Fibroblast of upper back skin (primary cell): ENCODE results near the gene SMYD3.
A peak's percentile ranks its signal among the peaks of the same experiment; 100 is the strongest.

ENCODE experiments used
- DNase-seq: peaks from one replicate; pipeline ENCODE4 v3.0.0-alpha.2; 2013

The SMYD3 gene

DNA sequence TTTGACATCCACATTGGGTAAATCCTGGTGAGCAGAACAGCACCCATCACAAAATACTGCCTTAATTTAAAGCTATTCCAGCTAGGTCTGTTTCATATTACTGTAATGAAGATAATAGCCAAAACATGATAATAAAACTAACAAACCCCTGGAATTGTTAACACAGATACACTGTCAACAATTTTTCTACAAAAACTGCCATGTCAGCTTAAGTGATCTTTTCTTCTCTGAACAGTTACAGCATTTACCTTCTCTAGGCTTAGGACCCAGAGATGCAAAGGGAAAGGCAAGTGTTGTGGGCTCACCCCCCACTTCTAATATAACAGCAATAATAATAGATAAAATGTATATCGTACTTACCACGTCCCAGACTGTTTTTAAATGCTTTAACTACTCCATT is 92.1 kb downstream of the SMYD3 start:
- DNase-seq, result no peak

DNA sequence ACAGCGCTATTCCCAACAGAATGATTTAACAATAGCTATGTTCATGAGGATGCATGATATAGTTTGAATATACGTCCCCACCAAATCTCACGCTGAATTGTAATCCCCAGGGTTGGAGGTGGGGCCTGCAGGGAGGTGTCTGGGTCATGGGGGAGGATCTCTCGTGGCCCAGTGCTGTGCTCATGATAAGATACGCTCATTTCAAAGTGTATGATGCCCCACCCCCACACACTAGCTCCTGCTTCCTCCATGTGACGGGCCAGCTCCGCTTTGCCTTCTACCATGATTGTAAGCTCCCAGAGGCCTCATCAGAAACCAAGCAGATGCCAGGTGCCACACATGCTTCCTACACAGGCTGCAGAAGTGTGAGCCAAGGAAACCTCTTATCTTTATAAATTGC is 93.6 kb downstream of the SMYD3 start:
- DNase-seq, result no peak

DNA sequence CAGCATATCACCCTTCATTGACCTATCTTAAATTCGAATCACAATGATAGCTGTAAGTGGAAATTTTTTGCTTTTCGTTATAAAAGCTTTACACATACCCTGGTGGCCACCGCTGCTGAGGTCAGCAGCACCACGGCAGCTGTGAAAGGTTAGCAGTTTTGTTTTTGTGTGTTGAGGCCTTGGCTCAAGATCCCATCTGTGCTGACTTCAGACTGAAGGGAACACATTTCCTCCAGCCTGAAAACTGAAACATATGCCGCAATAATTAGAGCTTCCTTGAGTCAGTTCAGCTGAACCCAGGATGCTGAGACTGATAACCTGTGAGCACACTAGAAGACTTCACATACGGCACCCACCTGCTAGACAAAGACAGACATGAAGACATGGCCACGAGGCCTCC is 103.0 kb downstream of the SMYD3 start:
- peak; percentile 25 for DNase-seq

DNA sequence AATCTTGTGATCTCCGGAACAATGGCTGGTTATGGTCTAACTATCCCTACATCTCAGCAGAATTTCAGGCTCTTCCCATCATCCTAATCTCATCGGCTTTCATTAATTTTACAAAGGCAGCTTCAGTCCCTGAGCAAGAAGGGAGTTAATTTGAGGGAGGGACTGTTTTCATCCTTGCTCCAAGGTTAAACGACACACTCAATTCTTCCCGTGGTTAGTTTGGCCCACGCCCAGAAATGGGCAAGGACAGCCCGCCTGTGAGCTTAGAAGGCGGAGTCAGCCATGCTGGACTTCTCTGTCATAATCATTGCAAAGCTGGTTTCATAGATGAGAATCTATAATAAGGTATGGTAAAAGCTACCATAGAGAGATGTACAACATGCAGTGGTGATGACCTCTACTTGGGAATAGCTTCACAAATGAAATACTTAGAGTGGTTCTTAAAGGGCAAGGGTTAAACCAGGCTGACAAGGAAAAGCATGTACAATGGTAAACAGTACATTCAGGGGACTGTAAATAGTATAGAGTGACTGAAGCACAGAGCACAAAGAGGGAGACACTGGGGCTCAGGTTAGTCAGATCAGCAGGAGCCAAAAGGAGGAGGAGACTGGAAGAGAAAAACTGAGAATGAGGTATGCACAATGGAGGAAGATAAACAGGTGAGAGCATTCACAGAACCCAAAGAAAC is 108.8 kb downstream of the SMYD3 start:
- DNase-seq, result no peak

DNA sequence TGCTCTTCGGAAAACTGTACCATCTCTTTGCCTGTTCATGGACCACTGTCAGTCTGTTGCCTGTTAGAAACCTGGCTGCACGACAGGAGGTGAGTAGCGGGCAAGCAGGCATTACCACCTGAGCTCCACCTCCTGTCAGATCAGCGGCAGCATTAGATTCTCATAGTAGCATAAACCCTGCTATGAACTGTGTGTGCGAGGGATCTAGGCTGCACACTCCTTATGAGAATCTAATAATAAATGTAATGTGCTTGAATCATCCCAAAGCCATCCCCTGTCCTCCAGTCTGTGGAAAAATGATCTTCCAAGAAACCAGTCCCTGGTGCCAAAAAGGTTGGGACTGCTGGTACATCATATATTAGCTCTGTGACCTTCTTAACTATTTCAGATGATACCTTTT is 110.0 kb downstream of the SMYD3 start:
- DNase-seq, result no peak

DNA sequence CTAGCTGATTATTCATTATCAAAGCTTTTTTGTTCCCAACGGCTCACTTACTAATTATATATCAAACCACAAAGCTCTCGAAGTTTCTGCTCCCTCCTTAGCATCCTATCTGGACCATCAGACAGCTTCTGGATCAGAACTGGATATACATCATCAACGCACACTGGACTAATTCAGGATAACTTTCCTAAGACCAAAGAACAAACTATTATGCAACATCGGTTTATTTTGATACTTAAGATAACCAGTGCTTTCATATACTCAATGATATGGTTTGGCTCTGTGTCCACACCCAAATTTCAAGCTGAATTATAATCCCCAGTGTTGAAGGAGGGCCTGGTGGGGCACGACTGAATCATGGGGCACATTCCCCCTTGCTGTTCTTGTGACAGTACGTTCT is 110.8 kb downstream of the SMYD3 start:
- no peak for DNase-seq

DNA sequence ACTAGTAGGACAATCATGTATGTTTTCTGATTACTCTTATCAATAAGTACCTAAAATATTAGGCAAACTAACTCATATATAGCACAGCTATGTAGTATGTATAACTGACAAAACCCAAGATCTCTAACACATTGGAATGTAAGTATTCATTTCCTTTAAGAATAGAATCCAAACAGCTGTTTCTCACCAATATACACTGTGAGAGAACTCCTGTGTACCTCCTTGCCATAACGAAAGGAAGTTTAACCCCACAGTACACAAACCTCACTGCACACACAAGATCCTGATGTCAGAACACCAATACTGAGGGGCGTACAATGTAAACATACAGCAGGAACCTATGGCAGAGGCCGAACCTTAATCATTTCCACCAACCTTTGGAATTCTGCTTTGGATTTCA is 113.0 kb downstream of the SMYD3 start:
- DNase-seq, result peak; percentile 20

DNA sequence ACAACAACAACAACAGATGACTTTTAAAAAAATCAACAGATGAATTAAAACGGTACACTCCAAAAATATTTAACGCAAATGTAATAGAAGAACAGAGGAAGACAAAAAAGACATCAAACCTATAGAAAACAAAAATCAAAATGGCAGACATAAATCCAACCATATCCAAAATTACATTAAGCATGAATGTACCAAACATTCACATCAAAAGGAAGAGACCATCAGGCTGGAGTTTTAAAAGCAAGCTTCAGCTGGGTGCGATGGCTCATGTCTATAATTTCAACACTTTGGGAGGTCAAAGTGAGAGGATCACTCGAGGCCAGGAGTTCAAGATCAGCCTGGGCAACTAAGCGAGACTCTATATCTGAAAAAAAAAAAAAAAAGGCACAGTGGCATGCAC is 116.2 kb downstream of the SMYD3 start:
- DNase-seq, result no peak

DNA sequence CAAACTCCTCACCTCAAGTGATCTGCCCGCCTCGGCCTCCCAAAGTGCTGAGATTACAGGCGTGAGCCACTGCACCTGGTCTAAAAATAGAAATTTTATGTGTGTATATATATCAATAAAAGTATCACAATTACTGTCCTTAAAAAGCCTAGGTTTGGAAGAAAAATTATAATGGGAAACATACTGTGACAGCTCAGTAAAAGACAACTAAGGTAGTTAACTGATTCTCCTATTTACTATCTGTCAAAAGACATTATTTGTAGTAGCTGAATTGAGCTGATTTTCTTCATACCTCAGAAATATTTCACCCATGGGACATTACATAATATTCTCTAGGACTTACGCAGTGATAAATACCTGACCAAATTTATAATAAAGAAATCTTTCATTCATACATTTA is 122.5 kb downstream of the SMYD3 start:
- no peak for DNase-seq

DNA sequence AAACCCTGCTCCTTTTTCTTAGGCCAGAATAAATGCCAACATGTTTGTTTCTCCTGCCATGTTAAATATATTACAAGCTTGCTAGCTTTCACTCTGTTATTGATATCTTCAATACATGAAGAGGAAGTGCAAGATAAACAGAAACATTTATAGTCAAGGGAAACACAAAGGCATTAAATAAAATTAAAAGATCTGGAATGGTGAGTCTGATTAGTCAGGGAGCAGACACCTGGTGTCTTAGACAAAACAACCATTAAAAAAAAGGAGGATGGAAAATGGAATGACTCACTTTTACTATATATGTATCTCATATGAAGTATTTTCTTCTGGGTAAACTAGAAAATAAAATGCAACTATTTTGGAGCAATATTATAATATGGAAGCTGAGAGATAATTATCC is 123.3 kb downstream of the SMYD3 start:
- no peak for DNase-seq

DNA sequence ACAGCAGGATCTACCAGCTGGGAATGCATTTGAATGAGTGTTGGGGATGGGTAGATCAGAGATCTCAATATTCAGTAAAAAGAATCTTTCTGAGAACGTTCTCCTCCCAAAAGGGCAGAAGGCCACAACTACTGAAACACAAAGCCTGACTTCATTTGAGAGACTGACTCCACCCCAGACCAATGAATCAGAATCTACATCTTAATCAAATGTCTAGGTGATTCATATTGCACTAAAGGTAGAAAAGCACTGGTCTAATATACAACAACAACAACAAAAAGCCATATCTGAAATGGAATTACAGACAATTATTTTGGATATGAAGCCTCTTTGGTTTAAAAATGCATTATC is 123.9 kb downstream of the SMYD3 start:
- DNase-seq, result no peak

DNA sequence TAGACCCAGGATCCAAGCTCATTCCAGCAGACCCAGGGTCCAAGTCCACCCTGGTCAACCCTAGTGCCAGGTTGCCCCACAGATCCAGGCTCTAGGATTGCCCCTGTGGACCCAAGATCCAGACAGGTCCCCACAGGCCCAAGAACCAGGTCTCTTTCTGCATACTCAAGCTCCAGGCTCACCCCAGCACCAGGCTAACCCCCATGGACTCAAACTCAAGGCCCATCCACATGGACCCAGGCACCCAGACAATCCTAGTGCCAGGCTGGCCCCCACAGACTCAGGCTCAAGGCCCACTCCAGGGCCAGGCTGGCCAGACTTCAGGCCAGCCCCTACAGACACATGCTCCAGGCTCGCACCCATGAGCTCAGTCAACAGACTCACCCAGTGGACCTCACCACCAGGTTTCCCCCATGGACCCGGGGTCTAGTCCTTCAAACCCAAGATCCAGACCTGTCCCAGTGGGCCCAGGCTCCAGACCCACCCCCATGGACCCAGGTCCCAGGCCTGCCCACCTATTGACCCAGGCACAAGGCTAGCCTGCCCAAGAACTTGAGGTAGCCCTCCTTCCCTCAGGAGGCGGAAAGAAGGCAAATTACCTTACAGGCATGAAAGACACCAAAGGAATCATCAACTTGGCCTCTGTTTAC is 124.4 kb downstream of the SMYD3 start:
- DNase-seq, result no peak

DNA sequence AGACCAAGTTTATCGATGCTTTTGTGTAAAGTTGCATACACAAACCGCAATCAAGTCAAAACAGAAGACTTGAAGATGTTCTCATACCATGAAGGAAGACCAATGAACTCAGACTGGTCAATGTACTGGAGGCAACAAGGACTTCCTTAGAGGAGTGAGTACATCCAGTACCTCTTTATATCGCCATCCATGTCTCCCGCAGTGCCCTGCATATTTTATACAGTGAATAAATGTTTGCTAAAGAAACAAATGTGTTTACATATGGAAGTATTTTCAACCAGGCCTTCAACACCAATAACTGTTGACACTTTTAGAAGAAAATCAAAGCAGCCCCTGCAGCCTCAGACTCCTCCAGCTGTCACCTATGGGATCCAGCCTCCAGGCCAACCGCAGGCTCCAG is 125.6 kb downstream of the SMYD3 start:
- no peak for DNase-seq

DNA sequence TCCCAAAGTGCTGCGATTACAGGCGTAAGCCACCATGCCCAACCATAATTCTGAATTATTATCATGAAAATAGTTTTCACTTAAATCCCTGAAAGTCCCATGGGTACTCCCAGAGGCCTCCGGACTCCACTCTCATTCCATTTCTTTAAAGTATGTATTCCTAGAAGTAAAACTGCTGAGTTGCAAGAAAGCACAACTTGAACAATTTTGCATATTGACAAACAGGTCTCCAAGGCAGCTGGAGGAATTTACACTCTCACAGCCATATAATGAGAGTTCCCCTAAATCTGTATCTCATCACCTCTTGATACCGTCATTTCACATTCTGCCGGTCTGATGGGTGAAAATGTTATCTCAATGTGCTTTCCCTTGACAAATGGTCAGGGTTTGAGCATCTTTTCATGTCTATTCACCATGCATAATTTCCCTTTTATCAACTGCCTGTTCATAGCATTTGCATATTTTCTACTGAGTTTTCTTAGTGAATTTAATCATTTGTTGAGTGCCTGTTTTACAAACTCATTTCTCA is 129.4 kb downstream of the SMYD3 start:
- no peak for DNase-seq

DNA sequence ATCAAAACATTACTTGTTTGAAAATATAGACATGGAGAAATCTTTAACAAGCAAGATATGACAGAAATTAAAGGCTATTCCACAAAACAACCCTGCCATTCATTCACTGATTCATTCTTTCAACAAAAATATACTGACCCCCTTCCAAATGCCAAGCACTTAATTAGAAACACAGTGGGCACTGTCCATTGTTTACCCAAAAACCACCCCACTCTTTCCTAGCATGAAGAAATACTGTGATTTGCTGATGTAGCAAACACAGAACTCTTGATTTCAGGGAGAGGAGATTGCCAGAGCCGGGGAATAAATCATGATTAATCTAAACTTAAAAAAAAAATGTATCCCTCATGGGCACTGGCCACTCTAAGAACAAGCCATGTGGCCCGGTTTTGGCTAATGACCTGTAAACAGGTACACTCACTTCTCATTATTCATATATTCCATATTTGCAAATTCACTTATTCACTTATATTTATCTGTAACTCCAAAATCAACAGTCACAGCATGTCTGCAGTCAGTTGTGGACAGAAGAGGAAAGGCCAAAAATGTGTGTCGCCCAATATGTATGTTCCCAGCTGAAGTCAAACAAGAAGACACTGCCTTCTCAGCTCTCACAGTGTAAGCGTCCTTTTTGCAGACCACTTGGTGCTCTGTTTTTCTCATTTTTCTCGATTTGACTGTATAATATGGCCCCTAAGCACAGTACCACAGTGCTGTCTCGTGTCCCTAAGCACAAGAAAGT is 133.1 kb downstream of the SMYD3 start:
- no peak for DNase-seq

DNA sequence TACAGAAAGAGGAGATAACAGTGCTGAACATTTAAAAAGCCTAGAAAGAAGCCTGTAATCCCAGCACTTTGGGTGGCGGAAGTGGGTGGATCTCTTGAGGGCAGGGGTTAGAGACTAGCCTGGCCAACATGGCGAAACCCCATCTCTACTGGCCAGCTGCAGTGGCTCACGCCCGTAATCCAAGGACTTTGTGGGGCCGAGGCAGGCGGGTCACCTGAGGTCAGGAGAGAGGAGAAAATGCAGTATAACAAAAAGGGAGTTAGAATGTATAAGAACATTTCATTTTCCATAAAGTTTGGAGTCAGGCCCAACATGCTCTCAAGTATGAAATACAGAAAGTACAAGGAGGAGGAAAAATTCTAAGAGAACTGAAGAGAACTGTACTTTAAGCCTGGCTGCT is 134.5 kb downstream of the SMYD3 start:
- no peak for DNase-seq

DNA sequence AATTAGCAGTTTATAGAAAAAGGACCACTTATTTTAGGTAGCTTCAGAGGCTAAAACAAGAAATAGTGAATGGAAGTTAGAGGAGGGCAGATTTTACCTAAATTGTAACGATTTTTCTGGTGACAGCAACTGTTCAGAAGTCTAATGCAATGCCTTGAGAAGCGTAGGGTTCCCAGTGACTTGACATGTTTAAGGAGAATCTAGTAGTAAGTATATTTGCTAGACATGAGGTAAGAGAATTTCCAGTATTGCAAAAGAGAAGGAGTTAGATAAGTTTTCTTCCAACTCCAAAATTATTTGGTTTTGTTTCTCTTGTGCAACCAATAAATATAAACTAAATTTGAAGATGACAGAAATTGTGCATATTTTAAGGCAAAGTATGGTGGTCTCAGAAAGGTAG is 140.0 kb downstream of the SMYD3 start:
- DNase-seq, result no peak

DNA sequence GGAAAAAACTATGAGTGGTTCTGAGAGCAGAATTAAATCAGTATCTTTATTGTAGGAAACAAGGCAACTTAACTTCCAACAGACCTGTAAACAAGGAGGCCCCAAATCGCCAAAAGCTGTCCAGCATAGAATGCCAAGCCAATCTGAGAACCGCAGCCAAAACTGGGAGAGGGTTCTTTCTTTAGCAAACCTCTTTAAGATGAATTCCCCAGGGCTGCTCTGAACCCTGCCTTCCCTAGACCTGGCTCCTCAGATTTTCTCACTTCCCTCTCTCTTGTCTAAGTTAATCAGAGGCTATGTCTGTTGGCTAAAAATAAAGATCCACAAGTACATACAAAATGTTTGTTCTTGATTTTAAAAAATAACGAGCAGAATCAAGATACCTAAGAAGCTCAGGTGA is 141.4 kb downstream of the SMYD3 start:
- no peak for DNase-seq

DNA sequence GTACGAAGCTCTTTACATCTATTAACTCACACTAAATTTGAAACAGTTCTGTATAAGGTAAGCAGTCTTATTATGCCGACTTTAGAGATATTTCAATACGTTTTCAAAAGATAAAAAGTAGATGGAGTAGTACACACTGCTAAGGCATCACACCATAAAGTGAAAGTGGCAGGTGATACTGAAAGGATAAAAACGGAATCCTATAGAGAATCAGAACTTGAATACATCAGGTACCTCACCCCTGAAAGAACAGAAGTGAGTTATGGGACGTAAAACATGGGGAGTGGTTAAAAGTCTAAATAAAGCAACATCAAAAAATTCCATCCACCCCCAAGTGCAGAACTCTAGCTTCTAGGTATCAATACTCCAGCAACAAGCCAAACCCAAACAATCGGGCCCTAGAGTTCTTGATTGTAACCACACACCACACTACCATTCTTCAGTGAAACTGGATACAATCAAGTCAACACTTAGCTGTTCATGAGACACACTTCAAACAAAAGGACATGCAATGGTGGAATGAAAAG is 142.6 kb downstream of the SMYD3 start:
- no peak for DNase-seq

DNA sequence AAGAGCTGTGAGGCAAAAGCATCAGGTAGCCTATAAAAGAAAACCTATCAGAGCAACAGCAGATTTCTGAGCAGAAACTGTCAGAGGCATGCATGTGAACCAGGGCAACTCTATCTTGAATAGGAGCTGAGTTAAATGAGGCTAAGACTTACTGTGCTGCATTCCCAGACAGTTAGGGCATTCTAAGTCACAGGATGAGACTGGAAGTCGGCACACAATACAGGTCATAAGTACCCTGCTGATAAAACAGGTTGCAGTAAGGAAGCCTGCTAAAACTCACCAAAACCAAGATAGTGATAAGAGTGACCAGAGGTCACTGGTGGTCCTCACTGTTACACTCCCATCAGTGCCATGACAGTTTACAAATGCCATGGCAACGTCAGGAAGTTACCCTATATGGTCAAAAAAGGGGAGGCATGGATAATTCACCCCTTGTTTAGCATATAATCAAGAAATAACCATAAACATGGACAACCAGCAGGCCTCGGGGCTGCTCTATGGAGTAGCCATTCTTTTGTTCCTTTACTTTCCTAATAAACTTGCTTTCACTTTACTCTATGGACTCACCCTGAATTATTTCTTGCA is 150.0 kb downstream of the SMYD3 start:
- DNase-seq, result peak; percentile 47

DNA sequence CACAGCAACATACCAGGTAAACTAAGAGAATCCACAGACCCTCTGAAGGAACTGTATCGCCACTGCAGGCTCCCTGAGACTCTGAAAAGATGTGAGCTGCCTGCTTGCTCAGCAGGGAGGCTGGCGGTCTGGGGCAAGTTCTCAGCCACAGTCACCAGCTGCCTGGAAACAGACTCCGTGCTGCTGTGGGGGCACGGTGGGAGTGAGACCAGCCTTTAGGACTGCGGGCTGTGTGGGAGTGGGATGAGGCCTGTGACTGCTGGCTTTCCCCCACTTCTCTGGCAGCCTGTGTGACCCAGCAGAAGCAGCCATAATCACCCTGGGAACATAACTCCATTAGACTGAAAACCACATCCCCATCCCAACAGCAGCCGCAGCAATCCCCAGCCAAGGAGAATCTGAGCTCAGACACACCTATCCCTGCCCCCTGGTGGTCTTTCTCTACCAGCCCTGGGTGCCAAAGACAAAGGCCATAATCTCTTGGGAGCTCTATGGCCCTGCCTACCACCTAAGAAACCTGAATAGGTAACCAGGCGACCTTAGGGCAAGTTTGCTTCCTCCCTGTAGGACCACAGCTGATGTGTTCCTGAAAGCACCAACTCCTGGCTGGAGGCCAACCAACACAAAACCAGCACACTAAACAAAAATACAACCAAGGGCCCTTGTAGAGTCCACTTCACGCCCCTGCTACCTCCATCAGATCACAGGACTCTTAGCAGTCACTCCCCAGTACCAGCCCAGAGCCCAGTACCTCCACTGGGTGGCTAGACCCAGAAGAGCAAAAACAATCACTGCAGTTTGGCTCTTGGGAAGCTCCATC is 151.5 kb downstream of the SMYD3 start:
- peak; percentile 31 for DNase-seq

DNA sequence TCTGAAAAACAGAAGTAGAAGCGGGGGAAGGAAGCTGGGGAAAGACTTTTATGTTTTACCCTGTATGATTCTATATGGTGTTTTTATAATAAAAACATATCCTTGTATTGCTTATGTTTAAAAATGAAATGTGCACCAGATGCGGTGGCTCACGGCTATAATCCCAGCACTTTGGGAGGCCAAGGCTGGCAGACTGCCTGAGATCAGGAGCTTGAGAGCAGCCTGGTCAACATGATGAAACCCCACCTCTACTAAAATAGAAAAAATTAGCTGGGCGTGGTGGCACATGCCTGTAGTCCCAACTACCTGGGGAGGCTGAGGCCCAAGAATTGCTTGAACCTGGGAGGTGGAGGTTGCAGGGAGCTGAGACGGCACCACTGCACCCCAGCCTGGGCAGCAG is 155.4 kb downstream of the SMYD3 start:
- DNase-seq, result no peak

DNA sequence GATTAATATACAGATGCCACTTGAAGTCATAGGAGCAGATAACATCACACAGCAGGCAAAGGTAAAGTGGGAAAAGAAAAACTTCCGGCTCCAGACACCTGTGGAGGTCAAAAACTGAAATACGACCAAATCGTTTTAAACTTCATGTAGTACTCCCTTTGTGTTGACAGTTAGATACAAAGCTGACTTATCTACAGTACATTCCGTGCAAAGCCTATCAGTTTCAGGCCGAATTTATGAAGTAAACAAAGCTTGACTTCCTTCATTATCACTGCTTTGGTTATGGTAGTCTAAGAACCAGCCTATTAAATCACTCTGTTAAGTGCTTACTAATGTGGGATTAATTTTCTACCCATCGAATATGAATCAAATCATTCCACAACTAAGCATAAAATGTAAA is 156.3 kb downstream of the SMYD3 start:
- no peak for DNase-seq
